DOHH2 (cell line): Measurements from ENCODE around the gene HAND1.
"Not testable (repeated sequence)": the region's sequence is repeated elsewhere in the genome, so short reads cannot be mapped to it uniquely, and the experiment has no call there.

Source experiments
- H3F3A ChIP-seq: fragments of 200-600 bp; sonication (generic), shearing (Covaris generic); 2 replicates; pipeline ENCODE4 v1.6.0; 2016; ENCODE audit warnings: antibody characterized with exemption, mild to moderate bottlenecking; ENCODE audit not compliant: control insufficient read depth, insufficient read depth
- H3K27ac ChIP-seq: fragments of 200-600 bp; sonication (generic); 2 replicates; pipeline ENCODE4 v1.5.1; 2014; ENCODE audit warnings: low read depth, mild to moderate bottlenecking, low read length, moderate library complexity
- H3K27me3 ChIP-seq: fragments of 200-600 bp; sonication (generic); 2 replicates; pipeline ENCODE4 v1.6.1; 2014; ENCODE audit warnings: mild to moderate bottlenecking, low read length, mixed read lengths; ENCODE audit not compliant: control insufficient read depth
- H3K36me3 ChIP-seq: fragments of 200-600 bp; sonication (generic); 2 replicates; pipeline ENCODE4 v1.6.1; 2014; ENCODE audit warnings: mild to moderate bottlenecking, low read length, moderate library complexity, mixed read lengths; ENCODE audit not compliant: control insufficient read depth
- H3K4me1 ChIP-seq: fragments of 200-600 bp; sonication (generic); 2 replicates; pipeline ENCODE4 v1.6.1; 2014; ENCODE audit warnings: mild to moderate bottlenecking, low read length, mixed read lengths; ENCODE audit not compliant: control insufficient read depth
- H3K4me2 ChIP-seq: fragments of 200-600 bp; sonication (generic); 2 replicates; pipeline ENCODE4 v1.6.0; 2014; ENCODE audit warnings: mild to moderate bottlenecking, low read length, moderate library complexity
- H3K4me3 ChIP-seq: fragments of 200-600 bp; sonication (generic); 2 replicates; pipeline ENCODE4 v1.5.1; 2014; ENCODE audit warnings: mild to moderate bottlenecking, low read length, mixed read lengths
- H3K79me2 ChIP-seq: fragments of 200-600 bp; sonication (generic); 2 replicates; pipeline ENCODE4 v1.6.1; 2014; ENCODE audit warnings: mild to moderate bottlenecking, low read length, mixed read lengths; ENCODE audit not compliant: control insufficient read depth
- H3K9me2 ChIP-seq: fragments of 200-600 bp; sonication (generic); replicated peaks from 2 replicates; pipeline ENCODE4 v1.6.1; 2014; ENCODE audit warnings: mild to moderate bottlenecking, low read length, mixed read lengths; ENCODE audit not compliant: control insufficient read depth
- H3K9me3 ChIP-seq: fragments of 200-600 bp; sonication (generic); 2 replicates; pipeline ENCODE4 v1.6.1; 2014; ENCODE audit warnings: antibody characterized with exemption, low read length, mixed read lengths; ENCODE audit not compliant: control insufficient read depth, insufficient read depth
- H4K20me1 ChIP-seq: fragments of 200-600 bp; sonication (generic); 2 replicates; pipeline ENCODE4 v1.6.0; 2014; ENCODE audit warnings: low read depth, mild to moderate bottlenecking, antibody characterized with exemption, low read length, moderate library complexity; ENCODE audit not compliant: control insufficient read depth, insufficient read depth
- EZH2phosphoT487 ChIP-seq: fragments of 200-600 bp; sonication (generic); IDR thresholded peaks from 2 replicates; pipeline ENCODE4 v1.6.1; 2017; ENCODE audit warnings: borderline replicate concordance, mild to moderate bottlenecking, antibody characterized with exemption, low read length, moderate library complexity, mixed read lengths
- TF ChIP-seq, protein P1 (sequence below): fragments of 200-600 bp; sonication (generic); IDR thresholded peaks from one replicate; pipeline ENCODE4 v1.5.1; 2014; ENCODE audit warnings: antibody characterized with exemption, mild to moderate bottlenecking, low read depth, low read length; ENCODE audit not compliant: poor library complexity, severe bottlenecking

Gene HAND1

DNA sequence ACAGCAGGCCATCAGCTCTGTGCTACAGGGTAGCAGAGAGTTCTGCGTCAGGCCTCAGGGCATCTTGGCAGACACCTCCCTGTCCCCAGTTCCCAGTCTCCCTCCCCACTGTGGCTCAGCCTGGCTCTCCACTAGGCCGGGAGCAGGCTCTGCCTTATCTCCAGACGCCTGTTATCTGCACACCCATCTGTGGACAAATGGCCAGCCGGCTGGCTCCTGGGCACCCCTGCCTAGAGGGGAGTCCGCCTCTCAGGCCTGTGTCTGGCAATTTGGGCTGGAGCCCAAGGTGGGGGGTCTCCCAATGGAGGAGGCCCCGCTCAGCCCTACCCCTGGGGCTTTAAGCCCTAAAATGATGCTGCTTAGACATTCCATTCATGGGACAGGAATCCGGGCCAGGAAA, 39.2 kb upstream of the HAND1 start:
- Histone ChIP-seq H3K27me3 (peaks cover 5% of the 10 kb centered on the region; the same call in 1 of the 2 replicates), H3K4me1 (no peaks in the 10 kb centered on the region), H3K36me3 (no peaks in the 10 kb centered on the region), H3K79me2 (no peaks in the 10 kb centered on the region), H3K4me3 (no peak overlapping the region), H3K27ac (no peak overlapping the region), H4K20me1 (no peaks in the 10 kb centered on the region), H3K4me2 (no peak overlapping the region), H3K9me3 (no peaks in the 10 kb centered on the region), H3K9me2 (no peaks in the 10 kb centered on the region), H3F3A (no peaks in the 10 kb centered on the region)
- no peak for TF ChIP-seq EZH2phosphoT487
- TF ChIP-seq, protein P1, sequence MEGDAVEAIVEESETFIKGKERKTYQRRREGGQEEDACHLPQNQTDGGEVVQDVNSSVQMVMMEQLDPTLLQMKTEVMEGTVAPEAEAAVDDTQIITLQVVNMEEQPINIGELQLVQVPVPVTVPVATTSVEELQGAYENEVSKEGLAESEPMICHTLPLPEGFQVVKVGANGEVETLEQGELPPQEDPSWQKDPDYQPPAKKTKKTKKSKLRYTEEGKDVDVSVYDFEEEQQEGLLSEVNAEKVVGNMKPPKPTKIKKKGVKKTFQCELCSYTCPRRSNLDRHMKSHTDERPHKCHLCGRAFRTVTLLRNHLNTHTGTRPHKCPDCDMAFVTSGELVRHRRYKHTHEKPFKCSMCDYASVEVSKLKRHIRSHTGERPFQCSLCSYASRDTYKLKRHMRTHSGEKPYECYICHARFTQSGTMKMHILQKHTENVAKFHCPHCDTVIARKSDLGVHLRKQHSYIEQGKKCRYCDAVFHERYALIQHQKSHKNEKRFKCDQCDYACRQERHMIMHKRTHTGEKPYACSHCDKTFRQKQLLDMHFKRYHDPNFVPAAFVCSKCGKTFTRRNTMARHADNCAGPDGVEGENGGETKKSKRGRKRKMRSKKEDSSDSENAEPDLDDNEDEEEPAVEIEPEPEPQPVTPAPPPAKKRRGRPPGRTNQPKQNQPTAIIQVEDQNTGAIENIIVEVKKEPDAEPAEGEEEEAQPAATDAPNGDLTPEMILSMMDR: no peak

DNA sequence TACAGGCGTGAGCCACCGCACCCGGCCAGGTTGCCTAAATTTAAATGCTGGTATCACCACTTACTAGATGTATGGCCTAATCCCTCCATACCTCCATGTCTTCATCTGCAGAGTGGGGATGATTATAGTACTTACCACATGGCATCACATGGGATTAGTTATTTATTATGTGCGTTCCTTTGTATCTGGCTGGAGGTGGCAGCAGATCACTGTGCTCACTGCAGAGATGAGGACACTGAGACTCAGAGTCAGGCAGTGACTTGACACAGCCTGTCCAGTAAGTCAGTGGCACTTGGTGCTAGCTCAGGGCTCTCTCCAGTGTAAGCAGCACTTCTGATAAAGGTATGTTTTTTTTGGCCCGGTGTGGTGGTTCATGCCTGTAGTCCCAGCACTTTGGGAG, 38.4 kb upstream of the HAND1 start:
- no peaks in the 10 kb centered on the region for H3K9me3 ChIP-seq
- H3K36me3 ChIP-seq: no peaks in the 10 kb centered on the region
- H3F3A ChIP-seq: no peaks in the 10 kb centered on the region
- no peak overlapping the region for H3K4me3 ChIP-seq
- no peaks in the 10 kb centered on the region for H3K4me1 ChIP-seq
- H3K9me2 ChIP-seq: no peaks in the 10 kb centered on the region
- H4K20me1 ChIP-seq: no peaks in the 10 kb centered on the region
- no peaks in the 10 kb centered on the region for H3K79me2 ChIP-seq
- no peak overlapping the region for H3K27ac ChIP-seq
- TF ChIP-seq EZH2phosphoT487: no peak
- TF ChIP-seq, protein P1: no peak
- peaks cover 5% of the 10 kb centered on the region; the same call in 1 of the 2 replicates for H3K27me3 ChIP-seq
- H3K4me2 ChIP-seq: no peak overlapping the region

DNA sequence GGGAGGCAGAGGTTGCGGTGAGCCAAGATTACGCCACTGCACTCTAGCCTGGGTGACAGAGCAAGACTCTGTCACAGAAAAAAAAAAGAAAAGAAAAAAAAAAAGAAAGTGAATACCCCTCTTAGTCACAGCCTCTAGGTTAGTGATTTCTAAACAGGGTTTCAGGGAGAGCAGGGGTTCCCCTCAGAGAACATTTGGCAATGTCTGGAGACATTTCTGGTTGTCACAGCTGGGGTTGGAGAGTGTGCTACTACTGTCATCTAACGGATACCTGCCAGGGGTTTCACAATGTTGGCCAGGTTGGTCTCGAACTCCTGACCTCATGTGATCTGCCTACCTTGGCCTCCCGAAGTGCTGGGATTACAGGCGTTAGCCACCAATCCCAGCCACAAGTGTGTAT, 37.5 kb upstream of the HAND1 start:
- not testable (repeated sequence) for H3K27ac ChIP-seq, H3K9me3 ChIP-seq, H3K9me2 ChIP-seq, H4K20me1 ChIP-seq, H3K4me3 ChIP-seq, H3K79me2 ChIP-seq, H3K4me2 ChIP-seq, H3K27me3 ChIP-seq, H3F3A ChIP-seq, H3K4me1 ChIP-seq, H3K36me3 ChIP-seq

DNA sequence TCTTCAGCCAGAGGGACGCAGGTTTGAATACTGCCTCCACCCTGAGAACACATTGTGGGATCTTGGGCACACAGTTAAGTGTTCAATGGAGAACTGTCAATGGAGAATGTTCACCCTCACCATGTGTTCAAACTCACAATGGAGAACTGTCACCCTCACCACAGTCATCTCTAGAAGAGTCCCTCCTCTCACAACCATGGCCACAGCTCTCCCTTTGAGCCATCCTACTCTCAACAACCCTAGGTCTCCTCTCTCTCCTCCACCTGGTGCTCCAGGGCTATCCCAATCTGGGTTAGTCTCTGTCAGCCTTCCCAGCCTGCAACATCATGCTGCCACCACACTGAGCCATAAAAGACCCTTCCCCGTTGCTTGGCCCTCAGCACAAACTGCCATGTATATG, 36.3 kb upstream of the HAND1 start:
- Histone ChIP-seq H3K27me3 (peaks cover 5% of the 10 kb centered on the region; the same call in 1 of the 2 replicates), H3K4me3 (no peak overlapping the region), H3K4me1 (no peaks in the 10 kb centered on the region), H3K4me2 (no peak overlapping the region), H3K36me3 (no peaks in the 10 kb centered on the region), H3K79me2 (no peaks in the 10 kb centered on the region), H3K9me2 (no peaks in the 10 kb centered on the region), H3K9me3 (no peaks in the 10 kb centered on the region), H4K20me1 (no peaks in the 10 kb centered on the region), H3F3A (no peaks in the 10 kb centered on the region), H3K27ac (no peak overlapping the region)
- TF ChIP-seq, protein P1: no peak
- TF ChIP-seq EZH2phosphoT487: no peak
